T follicular helper cell (primary cell): ENCODE results near the gene HDAC8.

Experiments used
- DNase-seq: peaks from one replicate; pipeline ENCODE4 v3.0.0-alpha.2; 2020; ENCODE audit warnings: low read depth

The HDAC8 gene

DNA sequence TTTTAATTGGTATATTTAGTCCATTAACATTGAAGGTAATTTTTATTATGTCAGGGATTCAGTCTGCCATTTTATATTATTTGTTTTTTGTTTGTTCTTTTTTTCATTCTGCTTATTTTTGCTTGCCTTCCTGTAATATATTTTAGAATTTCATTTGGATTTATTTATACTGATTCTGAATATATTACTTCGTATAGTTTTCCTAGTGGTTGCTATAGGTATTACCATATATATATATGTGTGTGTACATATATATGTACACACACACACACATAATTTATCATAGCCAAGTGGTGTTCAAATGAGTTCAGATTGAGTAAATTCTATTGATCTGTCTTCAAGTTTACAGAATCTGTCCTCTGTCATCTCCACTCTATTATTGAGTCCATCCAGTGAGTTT, 278.1 kb downstream of the HDAC8 start:
- no peak for DNase-seq

DNA sequence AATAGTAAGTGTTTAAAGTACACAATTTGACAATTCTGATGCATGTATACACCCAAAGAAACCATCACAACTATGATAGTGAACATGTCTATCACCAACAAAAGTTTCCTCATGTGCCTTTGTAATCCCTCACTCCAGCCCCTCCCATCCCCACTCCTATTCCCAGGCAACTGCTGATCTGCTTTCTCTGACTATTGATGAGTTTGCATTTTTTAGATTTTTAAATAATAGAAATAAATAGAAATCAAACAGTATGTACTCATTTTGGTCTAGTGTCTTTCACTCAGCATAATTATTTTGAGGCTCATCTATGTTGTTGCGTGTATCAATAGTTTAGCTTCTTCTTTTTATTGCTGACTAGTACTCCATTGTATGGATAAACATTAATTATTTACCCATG, 290.3 kb downstream of the HDAC8 start:
- no peak for DNase-seq

DNA sequence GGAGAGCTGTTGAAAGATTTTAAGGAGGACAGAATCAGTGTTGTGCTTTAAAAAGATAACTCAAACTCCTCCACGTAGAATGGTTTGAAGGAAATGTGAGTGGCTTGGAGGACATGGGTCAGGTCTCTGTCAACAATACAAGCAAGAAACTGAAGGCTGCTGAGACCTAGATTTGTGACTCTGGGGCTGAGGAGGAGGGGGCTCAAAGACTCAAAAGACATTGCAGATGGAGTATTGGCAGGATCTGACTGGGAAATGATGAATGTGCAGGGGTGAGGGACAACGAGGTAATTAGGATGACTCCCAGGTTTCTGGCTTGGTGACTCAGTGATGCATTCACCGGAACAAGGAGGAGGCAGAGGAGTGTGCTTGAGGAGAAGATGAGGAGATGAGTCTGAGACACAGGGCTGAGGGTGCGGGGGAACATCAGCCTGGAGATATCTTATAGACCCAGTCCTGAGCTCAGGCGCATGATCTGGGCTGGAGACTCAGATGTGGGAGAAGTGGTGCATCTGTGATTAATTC, 292.3 kb downstream of the HDAC8 start:
- DNase-seq, result no peak
